ENCODE results near the gene RNPC3. TPM values are rescaled to one million over a fixed set of nuclear protein-coding genes. Genes with fewer than 3 reads are reported as not detected.

The RNPC3 gene
- polyA plus RNA-seq, 1 donor from 2014 or later, result 61.0 TPM

GRCh38 chr1:103529746-103530145, 4.2 kb downstream of the RNPC3 start:
- H3K27me3 ChIP-seq (ENCODE audit: insufficient read depth, low read depth, low read length), result no peaks in the 10 kb centered on the region

GRCh38 chr1:103538226-103538625, 12.7 kb downstream of the RNPC3 start:
- Histone ChIP-seq H2AFZ (ENCODE audit: low read depth, low read length) (no peak overlapping the region), H3K4me2 (ENCODE audit: low read length) (no peak overlapping the region), H3K9ac (ENCODE audit: low read length) (no peak overlapping the region), H3K27ac (ENCODE audit: low read length) (no peak overlapping the region), H3K27me3 (ENCODE audit: insufficient read depth, low read depth, low read length) (no peaks in the 10 kb centered on the region), H3K79me2 (replicated peaks; ENCODE audit: insufficient read depth, low read length) (peaks cover under 1% of the 10 kb centered on the region), H3K36me3 (ENCODE audit: insufficient read depth, low read length) (peaks cover 20% of the 10 kb centered on the region), H3F3A (ENCODE audit: insufficient read depth, low read length, poor library complexity, severe bottlenecking) (no peaks in the 10 kb centered on the region), H3K9me2 (ENCODE audit: insufficient read depth, low read length) (no peaks in the 10 kb centered on the region), H4K20me1 (ENCODE audit: insufficient read depth) (no peaks in the 10 kb centered on the region), H3K9me3 (ENCODE audit: low read length) (no peaks in the 10 kb centered on the region), H3K4me3 (ENCODE audit: low read length) (no peak overlapping the region)
- no peak for TF ChIP-seq SMC3 (conservative IDR thresholded peaks at IDR 0.05; ENCODE audit: poor library complexity)
- TF ChIP-seq REST (IDR thresholded peaks at IDR 0.05; ENCODE audit: borderline replicate concordance), result no peak
- TF ChIP-seq POLR2AphosphoS5 (IDR thresholded peaks at IDR 0.05), result no peak
- no peak for TF ChIP-seq EZH2 (IDR thresholded peaks at IDR 0.05; ENCODE audit: borderline replicate concordance, insufficient read depth, low read length, poor library complexity, severe bottlenecking)

More at GRCh38 chr1:103529746-103530145, 4.2 kb downstream of the RNPC3 start:
- Histone ChIP-seq H3K4me2 (ENCODE audit: low read length) (no peak overlapping the region), H3K4me3 (ENCODE audit: low read length) (no peak overlapping the region), H3K9me3 (ENCODE audit: low read length) (no peaks in the 10 kb centered on the region), H3F3A (ENCODE audit: insufficient read depth, low read length, poor library complexity, severe bottlenecking) (peaks cover 9% of the 10 kb centered on the region), H4K20me1 (ENCODE audit: insufficient read depth) (no peaks in the 10 kb centered on the region), H3K36me3 (ENCODE audit: insufficient read depth, low read length) (peaks cover 9% of the 10 kb centered on the region), H2AFZ (ENCODE audit: low read depth, low read length) (no peak overlapping the region), H3K9me2 (ENCODE audit: insufficient read depth, low read length) (no peaks in the 10 kb centered on the region), H3K9ac (ENCODE audit: low read length) (no peak overlapping the region), H3K79me2 (replicated peaks; ENCODE audit: insufficient read depth, low read length) (peaks cover 45% of the 10 kb centered on the region), H3K27ac (ENCODE audit: low read length) (no peak overlapping the region)
- no peak for TF ChIP-seq POLR2AphosphoS5 (IDR thresholded peaks at IDR 0.05)
- no peak for TF ChIP-seq CTCF (IDR thresholded peaks at IDR 0.05; ENCODE audit: poor library complexity, severe bottlenecking)
- no peak for TF ChIP-seq REST (IDR thresholded peaks at IDR 0.05; ENCODE audit: borderline replicate concordance)
- no peak for TF ChIP-seq RAD21 (conservative IDR thresholded peaks at IDR 0.05)
- TF ChIP-seq MXI1 (conservative IDR thresholded peaks at IDR 0.05; ENCODE audit: poor library complexity, severe bottlenecking), result no peak
- TF ChIP-seq TAF1 (IDR thresholded peaks at IDR 0.05; ENCODE audit: low read depth), result no peak
- no peak for TF ChIP-seq EP300 (conservative IDR thresholded peaks at IDR 0.05; ENCODE audit: poor library complexity, severe bottlenecking)
- TF ChIP-seq EZH2 (IDR thresholded peaks at IDR 0.05; ENCODE audit: borderline replicate concordance, insufficient read depth, low read length, poor library complexity, severe bottlenecking), result no peak
- no peak for TF ChIP-seq SMC3 (conservative IDR thresholded peaks at IDR 0.05; ENCODE audit: poor library complexity)
